Testis (tissue), 3 donors: ENCODE data around the gene NPAT. TPM values are rescaled to one million over a fixed set of nuclear protein-coding genes. Genes with fewer than 3 reads are reported as not detected.

Experiments
- DNase-seq: peaks from one replicate; pipeline ENCODE4 v3.0.0-alpha.2; 2019
- H3K27ac ChIP-seq, 2 donors: fragments of 200-600 bp; sonication (generic); one replicate each; pipeline ENCODE4 v1.5.1; 2019
- H3K27me3 ChIP-seq: fragments of 200-600 bp; sonication (generic); one replicate; pipeline ENCODE4 v1.5.1; 2019
- H3K36me3 ChIP-seq: fragments of 200-600 bp; sonication (generic); one replicate; pipeline ENCODE4 v1.5.1; 2017; ENCODE audit warnings: low read depth; ENCODE audit errors: missing control alignments
- H3K4me1 ChIP-seq: fragments of 200-600 bp; sonication (generic); one replicate; pipeline ENCODE4 v1.5.1; 2019
- H3K4me3 ChIP-seq, 2 donors: fragments of 200-600 bp; sonication (generic); one replicate each; pipeline ENCODE4 v1.5.1; 2017 to 2019
- H3K9me3 ChIP-seq: fragments of 200-600 bp; sonication (generic); one replicate; pipeline ENCODE4 v1.5.1; 2017
- CTCF ChIP-seq, 3 experiments: fragments of 450-650 bp in 2 of 3; fragments of 200-600 bp in 1 of 3; sonication (generic) in 1 of 3; IDR thresholded peaks; one replicate each; pipeline ENCODE4 v1.5.1; 2016 to 2019; ENCODE audit warnings: antibody characterized with exemption in 3 of 3, mild to moderate bottlenecking in 2 of 3, moderate library complexity in 1 of 3
- POLR2A ChIP-seq: fragments of 450-650 bp; IDR thresholded peaks from one replicate; pipeline ENCODE4 v1.6.1; 2017; ENCODE audit warnings: antibody characterized with exemption, mild to moderate bottlenecking, moderate library complexity
- WGBS, 2 donors: methylation state at CpG; one replicate each; pipeline ENCODE4 v1.1.5; 2018; 5-methylcytosine and 5-hydroxymethylcytosine counted together
- intact Hi-C: fragments of 100-400 bp; cut with DNase I; formaldehyde crosslinking; loops from one replicate; pipeline ENCODE4 v1.15.1; 2023; ENCODE audit warnings: low total_unique reads
- polyA plus RNA-seq: library from polyadenylated mRNA; stranded (reverse); fragments of 350-450 nt; fragmentation: Illumina TruSeq; extraction: RNeasy Lipid Tissue Mini Kit (QIAGEN cat#74804); gene quantifications from one replicate; pipeline ENCODE4 v1.2.3, GENCODE V29; 2014; ENCODE audit warnings: low read depth, low replicate concordance; ENCODE audit not compliant: insufficient read depth
- total RNA-seq, 2 donors: library from RNA; depleted of rRNA; stranded (reverse); fragments of >200 nt; gene quantifications; one replicate each; pipeline ENCODE4 v1.2.3, GENCODE V29; 2016

Gene NPAT
- total and polyA plus RNA-seq, 3 donors from 2014 or later: 7.9 to 24.3 (median 20.9) TPM

- no peaks in the 10 kb centered on the region for H3K36me3 ChIP-seq
- H3K4me3 ChIP-seq: no peak overlapping the region
- TF ChIP-seq CTCF (IDR thresholded peaks at IDR 0.05): no peak
- no peak for TF ChIP-seq POLR2A
- H3K27me3 ChIP-seq: no peaks in the 10 kb centered on the region
- intact Hi-C loops: no loop called here
- DNase-seq: no peak
- WGBS, 2 donors: 91 to 97% methylated on average over 2 of the region's 2 CpGs
- H3K4me1 ChIP-seq: no peaks in the 10 kb centered on the region
- no peaks in the 10 kb centered on the region for H3K9me3 ChIP-seq
- no peak overlapping the region for H3K27ac ChIP-seq
Measured at GRCh38 chr11:108235633-108236032, 13.2 kb upstream of the NPAT start.

GRCh38 chr11:108235192-108235591 lies 12.8 kb upstream of the NPAT start:
- intact Hi-C loops: no loop called here
- TF ChIP-seq CTCF (IDR thresholded peaks at IDR 0.05) (no peak), POLR2A (no peak)
- DNase-seq: no peak
- 93 to 96% methylated on average over 1 of the region's 1 CpG for WGBS, 2 donors
- Histone ChIP-seq H3K4me1 (no peaks in the 10 kb centered on the region), H3K27ac (no peak overlapping the region), H3K4me3 (no peak overlapping the region), H3K27me3 (no peaks in the 10 kb centered on the region), H3K36me3 (no peaks in the 10 kb centered on the region), H3K9me3 (no peaks in the 10 kb centered on the region)

- intact Hi-C loops: no loop called here
- no peak for TF ChIP-seq CTCF (IDR thresholded peaks at IDR 0.05)
- no peak for TF ChIP-seq POLR2A
- no peak for DNase-seq
- Histone ChIP-seq H3K27me3 (no peaks in the 10 kb centered on the region), H3K4me3 (no peak overlapping the region), H3K36me3 (no peaks in the 10 kb centered on the region), H3K9me3 (no peaks in the 10 kb centered on the region), H3K4me1 (no peaks in the 10 kb centered on the region), H3K27ac (no peak overlapping the region)
- WGBS, 2 donors: 94 to 100% methylated on average over 2 of the region's 2 CpGs
Measured at GRCh38 chr11:108233277-108233945, 11.0 kb upstream of the NPAT start.

- no peaks in the 10 kb centered on the region for H3K9me3 ChIP-seq
- no peak for TF ChIP-seq POLR2A
- no peak for TF ChIP-seq CTCF (IDR thresholded peaks at IDR 0.05)
- H3K27me3 ChIP-seq: no peaks in the 10 kb centered on the region
- intact Hi-C loops: no loop called here
- 89 to 95% methylated on average over 2 of the region's 2 CpGs for WGBS, 2 donors
- no peaks in the 10 kb centered on the region for H3K36me3 ChIP-seq
- no peak overlapping the region for H3K27ac ChIP-seq
- no peak overlapping the region for H3K4me3 ChIP-seq
- peaks cover 13% of the 10 kb centered on the region for H3K4me1 ChIP-seq
- DNase-seq: no peak
Measured at GRCh38 chr11:108228251-108228650, 5.8 kb upstream of the NPAT start.

GRCh38 chr11:108226036-108226435 lies 3.6 kb upstream of the NPAT start:
- intact Hi-C loops: no loop called here
- H3K36me3 ChIP-seq: no peaks in the 10 kb centered on the region
- no peaks in the 10 kb centered on the region for H3K27me3 ChIP-seq
- TF ChIP-seq POLR2A (no peak), CTCF (IDR thresholded peaks at IDR 0.05) (no peak)
- H3K27ac ChIP-seq: no peak overlapping the region
- H3K4me1 ChIP-seq: peaks cover 15% of the 10 kb centered on the region
- WGBS, 2 donors: 85 to 94% methylated on average over 2 of the region's 2 CpGs
- H3K4me3 ChIP-seq: no peak overlapping the region
- no peaks in the 10 kb centered on the region for H3K9me3 ChIP-seq
- DNase-seq: no peak
